Measurements from ENCODE around the gene SORCS3.
"Not testable (repeated sequence)": the region's sequence is repeated elsewhere in the genome, so short reads cannot be mapped to it uniquely, and the experiment has no call there.

SORCS3 gene

GRCh38 chr10:104690101-104690500 lies 49.0 kb downstream of the SORCS3 start:
- DNase-seq (ENCODE audit: low read depth in 2 of 2) = no peak

GRCh38 chr10:104690959-104691358 lies 49.9 kb downstream of the SORCS3 start:
- no peak for DNase-seq (ENCODE audit: low read depth in 2 of 2)

- DNase-seq (ENCODE audit: low read depth in 2 of 2) = no peak
Measured at GRCh38 chr10:104694074-104694473, 53.0 kb downstream of the SORCS3 start.

- not testable (repeated sequence) for DNase-seq (ENCODE audit: low read depth in 2 of 2)
Measured at GRCh38 chr10:104703262-104703661, 62.2 kb downstream of the SORCS3 start.

- DNase-seq (ENCODE audit: low read depth in 2 of 2) = no peak
Measured at GRCh38 chr10:104706886-104707285, 65.8 kb downstream of the SORCS3 start.

GRCh38 chr10:104707602-104708459 lies 66.7 kb downstream of the SORCS3 start:
- DNase-seq (ENCODE audit: low read depth in 2 of 2) = no peak

- DNase-seq (ENCODE audit: low read depth in 2 of 2) = no peak
Measured at GRCh38 chr10:104711302-104711721, 70.2 kb downstream of the SORCS3 start.

GRCh38 chr10:104730593-104730992 lies 89.5 kb downstream of the SORCS3 start:
- DNase-seq (ENCODE audit: low read depth in 2 of 2) = not testable (repeated sequence)

- no peak for DNase-seq (ENCODE audit: low read depth in 2 of 2)
Measured at GRCh38 chr10:104731192-104731591, 90.1 kb downstream of the SORCS3 start.

GRCh38 chr10:104732222-104732621 lies 91.1 kb downstream of the SORCS3 start:
- DNase-seq (ENCODE audit: low read depth in 2 of 2) = no peak

- no peak for DNase-seq (ENCODE audit: low read depth in 2 of 2)
Measured at GRCh38 chr10:104734433-104734832, 93.3 kb downstream of the SORCS3 start.

- DNase-seq (ENCODE audit: low read depth in 2 of 2) = no peak
Measured at GRCh38 chr10:104735036-104735756, 94.1 kb downstream of the SORCS3 start.

- DNase-seq (ENCODE audit: low read depth in 2 of 2) = no peak
Measured at GRCh38 chr10:104735757-104736391, 94.8 kb downstream of the SORCS3 start.

GRCh38 chr10:104741127-104741526 lies 100.0 kb downstream of the SORCS3 start:
- no peak for DNase-seq (ENCODE audit: low read depth in 2 of 2)

- no peak for DNase-seq (ENCODE audit: low read depth in 2 of 2)
Measured at GRCh38 chr10:104744052-104744451, 103.0 kb downstream of the SORCS3 start.

- DNase-seq (ENCODE audit: low read depth in 2 of 2) = no peak
Measured at GRCh38 chr10:104750291-104750690, 109.2 kb downstream of the SORCS3 start.

GRCh38 chr10:104762793-104763192 lies 121.7 kb downstream of the SORCS3 start:
- DNase-seq (ENCODE audit: low read depth in 2 of 2) = no peak

- DNase-seq (ENCODE audit: low read depth in 2 of 2) = no peak
Measured at GRCh38 chr10:104766341-104766740, 125.3 kb downstream of the SORCS3 start.

- DNase-seq (ENCODE audit: low read depth in 2 of 2) = no peak
Measured at GRCh38 chr10:104767282-104767681, 126.2 kb downstream of the SORCS3 start.

GRCh38 chr10:104767745-104768144 lies 126.7 kb downstream of the SORCS3 start:
- no peak for DNase-seq (ENCODE audit: low read depth in 2 of 2)

- DNase-seq (ENCODE audit: low read depth in 2 of 2) = no peak
Measured at GRCh38 chr10:104773105-104773504, 132.0 kb downstream of the SORCS3 start.

GRCh38 chr10:104774234-104774633 lies 133.1 kb downstream of the SORCS3 start:
- no peak for DNase-seq (ENCODE audit: low read depth in 2 of 2)
